HG02759 (cell line): ENCODE measurements around the gene VSTM5.
"Not testable (repeated sequence)": the region's sequence is repeated elsewhere in the genome, so short reads cannot be mapped to it uniquely, and the experiment has no call there.

Experiments
- ATAC-seq: cut with Tn5 transposase; IDR thresholded peaks from one replicate; pipeline ENCODE4 v1.9.1; 2021; ENCODE audit warnings: mild to moderate bottlenecking, moderate library complexity; ENCODE audit not compliant: unreplicated experiment

VSTM5 gene

DNA sequence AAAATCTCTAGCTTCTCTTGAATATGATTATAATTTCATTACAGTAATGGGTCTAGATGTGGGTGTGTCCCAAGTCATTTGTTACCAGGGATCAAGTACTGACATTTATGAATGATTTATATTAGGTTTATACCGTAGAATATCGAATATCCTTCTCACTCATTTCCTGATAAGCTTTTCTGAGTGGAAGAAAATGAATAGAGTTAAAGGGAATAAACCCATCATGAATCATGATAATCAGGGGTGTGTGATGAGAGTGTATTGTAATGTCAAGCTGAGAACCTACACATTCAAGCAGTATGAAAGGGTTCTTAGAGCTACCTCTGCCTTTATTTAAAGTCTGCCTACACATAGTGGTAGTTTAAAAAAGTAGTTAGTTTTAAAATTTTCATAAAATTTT, 49.1 kb downstream of the VSTM5 start:
- ATAC-seq: no peak

DNA sequence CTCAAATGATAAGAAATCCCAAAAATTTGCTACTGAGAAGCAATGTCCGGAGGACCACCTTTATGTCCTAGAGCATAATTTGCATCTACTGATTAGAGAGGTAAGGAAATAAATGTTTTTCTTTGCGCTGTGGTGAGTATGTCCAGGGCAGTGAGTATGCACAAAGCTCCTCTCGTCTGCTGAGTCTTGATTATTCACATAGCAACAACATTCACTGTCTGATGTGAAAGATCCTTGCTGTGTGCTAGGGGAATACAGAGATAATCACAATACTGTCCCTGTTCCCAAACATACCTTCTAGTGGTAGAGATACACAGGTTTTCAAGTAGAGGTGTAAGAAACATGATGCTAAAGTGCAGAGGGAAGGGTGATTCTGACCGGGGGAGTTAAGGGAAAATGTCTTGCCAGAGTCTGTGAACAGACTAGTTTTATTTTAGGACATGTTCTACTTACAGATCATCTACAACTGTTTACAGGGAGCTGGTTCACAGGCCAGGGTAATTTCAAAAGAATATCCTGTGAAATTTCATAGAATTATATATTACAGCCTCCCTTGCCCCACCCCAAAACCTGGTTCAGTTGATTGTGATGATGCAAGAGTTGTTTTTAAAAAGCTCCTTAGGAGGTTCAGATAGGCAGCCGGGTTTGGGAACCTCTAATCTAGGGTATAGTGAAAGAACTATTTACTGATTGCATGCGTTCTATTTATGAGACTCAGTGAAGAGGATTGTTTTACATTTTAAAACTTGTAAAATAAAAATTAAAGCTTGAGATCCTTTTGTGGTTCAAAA, 53.8 kb downstream of the VSTM5 start:
- ATAC-seq: no peak

DNA sequence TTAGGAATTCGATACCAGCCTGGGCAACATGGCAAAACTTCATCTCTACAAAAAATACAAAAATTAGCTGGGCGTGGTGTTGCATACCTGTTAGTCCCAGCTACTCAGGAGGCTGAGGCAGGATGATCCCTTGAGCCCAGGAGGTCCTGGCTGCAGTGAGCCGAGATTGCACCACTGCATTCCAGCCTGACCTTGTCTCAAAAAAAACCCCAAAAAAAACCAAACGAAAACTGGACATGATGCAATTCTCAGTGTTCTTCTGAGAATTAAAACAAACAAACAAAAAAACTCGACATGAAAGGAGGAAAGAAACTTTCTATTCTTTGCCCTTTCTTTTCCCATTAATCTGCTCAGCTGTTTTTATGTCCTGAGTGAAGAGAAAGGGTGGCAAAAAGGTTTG, 58.9 kb downstream of the VSTM5 start:
- no peak for ATAC-seq

DNA sequence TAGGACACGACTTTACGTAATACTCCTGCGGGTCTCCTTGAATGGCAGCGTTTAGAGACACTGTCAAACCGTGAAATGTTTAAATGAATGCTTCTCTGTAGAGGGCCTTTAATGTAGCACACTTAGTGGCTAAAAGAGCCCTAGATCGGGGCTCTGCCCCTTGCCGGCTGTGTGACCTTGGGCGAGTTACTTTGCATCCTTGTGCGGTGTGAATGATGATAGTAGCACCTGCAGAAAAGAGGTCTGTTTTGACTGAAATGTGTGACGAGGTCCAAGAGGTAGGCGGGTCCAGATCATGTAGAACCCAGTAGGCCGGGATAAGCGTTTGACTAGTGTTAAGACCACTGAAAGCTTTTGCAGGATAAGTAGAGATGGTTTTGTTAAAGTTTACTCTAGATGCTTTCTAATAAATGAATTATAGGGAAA, 65.5 kb downstream of the VSTM5 start:
- peak; percentile 30 for ATAC-seq

DNA sequence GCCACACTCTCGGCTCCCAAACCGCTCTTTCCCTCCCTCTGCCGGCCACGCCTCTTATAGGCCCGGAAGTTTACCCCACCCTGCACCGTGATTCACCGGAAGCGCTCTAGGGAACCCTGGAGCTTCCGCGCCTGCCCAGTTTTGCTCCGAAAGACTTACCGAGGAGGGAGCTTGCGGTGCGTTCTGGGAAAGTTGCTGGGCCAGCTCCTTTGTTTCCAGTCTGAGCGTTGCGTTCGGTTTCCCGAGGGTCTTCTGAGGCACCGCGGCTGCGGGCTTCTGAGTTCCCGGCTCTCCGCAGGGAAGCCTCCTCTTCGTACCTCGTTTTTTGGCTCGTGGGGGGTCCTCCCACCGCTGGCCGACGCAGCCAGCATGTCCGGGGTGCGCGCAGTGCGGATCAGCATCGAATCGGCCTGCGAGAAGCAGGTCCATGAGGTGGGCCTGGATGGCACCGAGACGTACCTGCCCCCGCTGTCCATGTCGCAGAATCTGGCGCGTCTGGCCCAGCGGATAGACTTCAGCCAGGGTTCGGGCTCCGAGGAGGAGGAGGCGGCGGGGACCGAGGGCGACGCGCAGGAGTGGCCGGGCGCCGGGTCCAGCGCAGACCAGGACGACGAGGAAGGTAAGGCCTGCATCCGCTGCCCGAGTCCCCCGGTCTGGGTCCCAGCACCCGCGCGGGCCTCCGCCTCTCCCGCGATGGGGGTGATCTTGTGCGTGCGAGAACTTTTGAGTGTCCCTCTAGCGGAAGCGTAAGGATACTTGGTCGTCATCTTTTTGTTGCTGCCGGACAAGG, 66.1 kb downstream of the VSTM5 start, which contains the start of gene MED17:
Gene MED17, plus strand, starts transcription at position 138 of the 790 bp plus-strand sequence. Its CDS starts 232 bp downstream, at position 370.
- peak; percentile 97 for ATAC-seq

DNA sequence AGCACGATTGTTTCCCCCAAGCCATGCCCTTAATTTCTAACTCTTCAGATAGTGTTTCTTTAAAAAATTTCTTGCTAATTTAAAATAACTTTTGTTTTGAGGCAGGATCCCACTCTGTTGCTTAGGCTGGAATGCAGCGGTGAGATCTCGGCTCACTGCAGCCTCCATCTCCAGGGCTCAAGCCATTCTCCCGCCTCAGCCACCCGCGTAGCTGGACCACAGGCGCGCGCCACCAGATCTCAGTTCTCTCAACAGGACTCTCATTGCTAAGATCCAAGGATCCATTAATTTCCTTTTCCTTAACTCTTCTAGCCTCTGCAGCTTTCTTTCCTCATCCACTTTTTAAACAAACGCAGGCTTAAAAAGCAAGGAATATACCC, 66.7 kb downstream of the VSTM5 start:
- peak; percentile 58 for ATAC-seq

DNA sequence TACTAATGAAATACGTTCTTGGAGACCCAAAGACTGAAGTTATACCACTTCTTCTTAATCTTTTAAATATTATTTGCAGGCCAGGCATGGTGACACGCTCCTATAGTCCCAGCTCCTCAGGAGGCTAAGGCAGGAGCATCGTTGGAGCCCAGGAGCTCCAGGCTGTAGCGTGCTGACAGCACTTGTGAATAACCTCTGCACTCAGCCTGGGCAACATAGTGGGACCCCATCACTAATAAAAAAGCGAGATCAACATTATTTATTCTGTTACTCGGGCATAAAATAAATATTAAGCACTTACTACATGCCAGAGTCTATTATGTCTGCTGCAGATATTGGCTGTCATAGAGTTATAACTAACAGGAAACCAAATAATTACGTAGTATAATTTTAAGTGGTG, 67.1 kb downstream of the VSTM5 start:
- ATAC-seq: no peak

DNA sequence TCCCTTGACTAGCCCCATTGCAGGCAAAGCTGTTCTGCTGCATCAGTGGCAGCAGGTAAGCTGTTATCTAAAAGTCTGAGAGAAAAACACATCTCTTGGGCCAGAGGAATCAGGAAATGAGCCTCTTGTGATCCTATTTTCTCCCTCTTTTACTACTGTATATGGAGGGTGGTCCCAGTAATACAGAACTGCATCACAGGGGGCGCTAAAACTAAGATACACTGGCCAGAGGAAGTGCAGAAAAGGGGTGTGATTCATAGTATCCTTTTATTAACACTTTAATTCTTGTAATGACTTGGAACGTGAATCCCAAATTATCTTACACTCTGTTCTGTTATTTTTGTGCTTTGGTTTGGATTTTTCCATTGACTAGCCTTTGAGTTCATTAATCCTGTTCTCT, 75.1 kb downstream of the VSTM5 start:
- no peak for ATAC-seq

DNA sequence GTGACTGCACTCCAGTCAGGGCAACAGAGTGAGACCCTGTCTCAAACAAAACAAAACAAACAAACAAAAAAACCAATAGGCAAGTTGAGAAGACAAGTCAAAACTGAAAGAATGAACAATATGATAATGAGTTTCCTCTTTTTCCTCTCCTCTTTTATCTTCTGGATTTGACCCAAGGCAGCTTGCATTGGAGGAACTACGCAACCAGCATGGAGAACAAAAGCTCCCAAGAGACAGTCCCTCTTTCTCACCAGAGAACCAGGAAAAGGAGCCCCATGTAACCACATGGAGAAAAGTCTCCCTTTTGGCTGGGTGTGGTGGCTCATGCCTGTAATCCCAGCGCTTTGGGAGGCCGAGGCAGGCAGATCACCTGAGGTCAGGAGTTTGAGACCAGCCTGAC, 75.9 kb downstream of the VSTM5 start:
- not testable (repeated sequence) for ATAC-seq

DNA sequence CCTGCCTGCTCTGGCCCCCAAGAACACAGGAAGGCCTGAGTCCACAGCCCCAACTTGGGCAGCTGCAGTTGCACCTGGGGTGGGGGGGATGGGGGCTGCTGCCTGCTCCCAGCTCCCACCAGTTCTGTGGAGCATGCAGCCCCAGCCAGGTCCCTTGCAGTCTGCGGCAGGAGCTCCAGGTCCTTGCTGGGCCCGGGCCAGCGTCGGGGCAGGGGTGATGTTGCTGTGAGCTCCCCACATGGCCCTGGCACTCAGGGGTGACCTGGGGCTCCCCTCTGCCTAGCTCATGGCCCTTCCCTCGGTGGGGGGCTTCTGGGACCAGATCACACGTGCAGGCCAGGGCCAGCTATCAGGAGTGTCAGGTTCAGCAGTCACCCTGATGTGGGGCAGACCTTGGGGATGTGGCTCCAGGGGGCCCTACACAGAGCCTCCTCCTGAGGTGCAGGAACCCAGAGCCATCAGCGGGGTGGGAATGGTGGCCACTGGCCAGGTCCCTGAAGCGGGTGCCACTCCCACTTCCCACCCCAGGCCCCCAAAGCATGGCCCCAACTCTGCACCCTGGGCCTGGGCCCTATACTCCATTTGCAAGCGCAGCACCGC, 76.7 kb downstream of the VSTM5 start:
- ATAC-seq: no peak

DNA sequence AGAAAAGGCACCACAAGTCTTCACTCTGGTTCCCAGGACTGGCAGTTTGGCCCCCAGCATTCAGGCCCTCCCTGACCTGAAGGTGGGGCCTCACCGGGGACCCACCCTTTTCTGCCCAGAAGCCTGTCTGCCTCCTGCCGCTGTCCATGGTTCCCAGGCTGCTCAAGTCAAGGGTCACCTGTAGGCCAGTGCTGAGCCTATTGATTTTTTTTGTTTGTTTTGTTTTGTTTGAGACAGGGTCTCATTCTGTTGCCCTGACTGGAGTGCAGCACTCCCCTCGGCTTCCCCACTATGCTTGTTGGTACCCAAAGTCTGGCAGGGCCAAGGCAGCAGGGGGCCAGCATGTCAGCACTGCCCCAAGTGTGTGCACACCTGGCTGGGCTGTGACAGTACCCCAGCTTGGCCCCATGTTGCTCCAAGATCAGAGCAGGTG, 77.4 kb downstream of the VSTM5 start:
- ATAC-seq: no peak

DNA sequence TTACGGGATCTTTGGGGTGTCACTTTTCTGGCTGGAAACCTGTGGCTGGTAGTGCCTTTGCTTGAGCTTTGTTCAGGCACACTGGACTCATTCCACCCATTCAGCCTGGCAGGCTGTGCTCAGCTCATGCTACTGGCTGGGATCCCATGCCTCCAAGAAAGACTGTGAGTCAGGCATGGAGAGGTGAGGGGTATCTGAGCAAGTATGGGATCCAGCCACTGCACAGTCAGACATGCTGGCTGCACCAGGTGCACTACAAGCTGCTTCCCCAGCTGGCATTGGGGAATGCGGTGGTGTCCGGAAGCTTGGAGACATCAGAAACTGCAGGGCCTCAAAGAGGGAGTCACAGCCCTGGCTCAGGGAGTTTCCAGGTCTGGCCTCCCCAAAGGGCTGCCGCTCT, 78.3 kb downstream of the VSTM5 start:
- no peak for ATAC-seq

DNA sequence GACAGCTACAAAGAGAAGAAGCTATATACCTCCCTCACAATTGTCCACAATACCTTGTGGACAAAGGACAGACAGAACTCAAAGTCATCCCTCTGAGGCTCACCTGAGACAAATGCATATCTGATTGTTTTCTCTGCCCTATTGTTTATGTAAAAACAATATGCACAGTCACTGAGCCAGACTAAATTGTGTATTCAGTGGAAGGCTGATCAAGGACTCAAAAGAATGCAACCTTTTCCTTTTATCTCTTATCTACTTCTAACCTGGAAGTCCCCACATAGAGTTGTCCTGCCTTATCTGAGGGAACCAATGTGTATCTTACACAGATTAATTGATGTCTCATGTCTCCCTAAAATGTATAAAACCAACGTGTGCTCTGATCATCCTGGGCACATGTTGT, 80.3 kb downstream of the VSTM5 start:
- no peak for ATAC-seq
